HEK293 (cell line): ENCODE results near the gene TNRC6A.

ENCODE experiments used
- CTCF ChIP-seq: fragments of 450-650 bp; formaldehyde crosslinking; IDR thresholded peaks from 2 replicates; pipeline ENCODE4 v1.5.1; 2016; ENCODE audit warnings: missing biosample characterization, missing genetic modification characterization
- MEIS1 ChIP-seq: sonication (generic); formaldehyde crosslinking; IDR thresholded peaks from 2 replicates; pipeline ENCODE4 v1.8.1; 2022; ENCODE audit warnings: missing genetic modification reagents, mild to moderate bottlenecking, borderline replicate concordance
- PATZ1 ChIP-seq: fragments of 450-650 bp; formaldehyde crosslinking; IDR thresholded peaks from 2 replicates; pipeline ENCODE4 v1.5.1; 2016; ENCODE audit warnings: missing biosample characterization, missing genetic modification characterization
- YY1 ChIP-seq: fragments of 450-650 bp; formaldehyde crosslinking; IDR thresholded peaks from 2 replicates; pipeline ENCODE4 v1.5.1; 2018; ENCODE audit warnings: missing biosample characterization, missing genetic modification characterization
- ZBTB26 ChIP-seq: fragments of 450-650 bp; formaldehyde crosslinking; optimal IDR thresholded peaks from 2 replicates; pipeline ENCODE3; 2016; ENCODE audit warnings: missing biosample characterization, mild to moderate bottlenecking, missing genetic modification characterization
- ZNF221 ChIP-seq: fragments of 450-650 bp; formaldehyde crosslinking; IDR thresholded peaks from 2 replicates; pipeline ENCODE4 v1.5.1; 2017; ENCODE audit warnings: missing biosample characterization, missing genetic modification characterization, borderline replicate concordance
- ZNF514 ChIP-seq: fragments of 450-650 bp; formaldehyde crosslinking; IDR thresholded peaks from 2 replicates; pipeline ENCODE4 v1.5.1; 2016; ENCODE audit warnings: missing biosample characterization, missing genetic modification characterization
- ZNF549 ChIP-seq: fragments of 450-650 bp; IDR thresholded peaks from 2 replicates; pipeline ENCODE4 v1.5.1; 2018; ENCODE audit warnings: missing biosample characterization, missing genetic modification characterization, mild to moderate bottlenecking, inconsistent platforms, moderate library complexity
- ZNF747 ChIP-seq: fragments of 450-650 bp; formaldehyde crosslinking; IDR thresholded peaks from 2 replicates; pipeline ENCODE4 v1.5.1; 2016; ENCODE audit warnings: missing biosample characterization, missing genetic modification characterization

GRCh38 chr16:24698308-24698707 is 31.1 kb upstream of the TNRC6A start:
- TF ChIP-seq YY1 (tag by site-specific recombination) = no peak
- no peak for TF ChIP-seq CTCF (tag by site-specific recombination)
- no peak for TF ChIP-seq MEIS1 (CRISPR knock-in tag)
- no peak for TF ChIP-seq ZNF549 (tag by site-specific recombination)
- no peak for TF ChIP-seq ZNF747 (tag by site-specific recombination)
- no peak for TF ChIP-seq ZBTB26 (tag by site-specific recombination)
- TF ChIP-seq ZNF514 (tag by site-specific recombination) = no peak
- no peak for TF ChIP-seq PATZ1 (tag by site-specific recombination)
- TF ChIP-seq ZNF221 (tag by site-specific recombination) = no peak
